ENCODE data around the gene ACTR1A.

The ACTR1A gene

DNA sequence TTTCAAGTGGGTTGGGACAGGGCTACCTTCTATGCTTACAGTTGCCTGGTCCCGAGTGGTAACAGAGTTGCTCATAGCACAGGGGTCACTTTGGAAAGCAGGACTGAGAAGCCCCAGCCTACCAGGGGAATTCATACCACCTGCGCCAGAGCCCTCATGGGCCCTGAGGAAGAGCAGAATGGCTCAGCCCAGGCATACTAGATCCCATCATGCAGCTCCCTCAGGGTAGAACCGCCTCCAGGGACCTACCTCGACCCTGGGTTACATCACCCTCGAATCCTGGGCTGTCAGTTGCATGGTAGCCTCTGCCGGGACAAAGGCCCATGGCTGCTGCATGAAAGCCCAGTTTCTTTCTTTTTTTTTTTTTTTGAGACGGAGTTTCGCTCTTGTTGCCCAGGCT lies 73.0 kb downstream of the ACTR1A start:
- CTCF ChIA-PET = interaction anchor here (1.1 to 7.8 kb wide), 2 partner anchors 7 to 30 kb away, joined by 7 to 85 read pairs; partner anchors contain the start of gene FBXL15
- POLR2A ChIA-PET = no interaction called here
- TF ChIP-seq, protein P1, sequence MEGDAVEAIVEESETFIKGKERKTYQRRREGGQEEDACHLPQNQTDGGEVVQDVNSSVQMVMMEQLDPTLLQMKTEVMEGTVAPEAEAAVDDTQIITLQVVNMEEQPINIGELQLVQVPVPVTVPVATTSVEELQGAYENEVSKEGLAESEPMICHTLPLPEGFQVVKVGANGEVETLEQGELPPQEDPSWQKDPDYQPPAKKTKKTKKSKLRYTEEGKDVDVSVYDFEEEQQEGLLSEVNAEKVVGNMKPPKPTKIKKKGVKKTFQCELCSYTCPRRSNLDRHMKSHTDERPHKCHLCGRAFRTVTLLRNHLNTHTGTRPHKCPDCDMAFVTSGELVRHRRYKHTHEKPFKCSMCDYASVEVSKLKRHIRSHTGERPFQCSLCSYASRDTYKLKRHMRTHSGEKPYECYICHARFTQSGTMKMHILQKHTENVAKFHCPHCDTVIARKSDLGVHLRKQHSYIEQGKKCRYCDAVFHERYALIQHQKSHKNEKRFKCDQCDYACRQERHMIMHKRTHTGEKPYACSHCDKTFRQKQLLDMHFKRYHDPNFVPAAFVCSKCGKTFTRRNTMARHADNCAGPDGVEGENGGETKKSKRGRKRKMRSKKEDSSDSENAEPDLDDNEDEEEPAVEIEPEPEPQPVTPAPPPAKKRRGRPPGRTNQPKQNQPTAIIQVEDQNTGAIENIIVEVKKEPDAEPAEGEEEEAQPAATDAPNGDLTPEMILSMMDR (IDR thresholded peaks at IDR 0.05; ENCODE audit: control extremely low read depth, extremely low read depth, low read depth, missing control alignments) = no peak
- no peak for DNase-seq (ENCODE audit: extremely low spot score)
